ENCODE results near the gene TLR9.

DNA sequence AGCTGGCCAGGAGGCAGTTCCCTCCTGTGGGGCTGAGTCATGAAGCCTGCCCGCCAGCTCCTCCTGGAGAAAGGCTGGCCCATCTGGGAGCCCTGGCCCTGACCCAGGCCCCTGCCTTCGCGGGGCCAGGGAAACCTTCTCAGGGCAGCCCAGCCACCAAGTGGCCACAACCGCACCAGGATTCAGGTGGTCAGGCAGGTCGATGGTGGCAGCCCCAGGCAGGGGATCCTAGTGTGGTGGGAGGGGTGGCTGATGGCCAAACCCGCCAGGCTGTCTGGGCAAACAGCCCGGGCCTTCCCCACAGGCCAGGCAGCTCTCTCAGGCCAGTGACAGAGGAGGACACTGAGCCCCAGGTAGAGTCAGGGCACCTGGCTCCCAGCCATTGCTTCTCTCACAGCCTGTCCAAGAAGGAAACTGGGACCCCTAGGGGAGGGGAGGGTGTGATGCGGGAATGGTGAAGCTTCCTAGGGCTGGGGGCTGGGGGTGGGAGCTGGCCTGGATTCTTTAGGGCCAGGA, 12.3 kb upstream of the TLR9 start:
- TF ChIP-seq, protein P1, sequence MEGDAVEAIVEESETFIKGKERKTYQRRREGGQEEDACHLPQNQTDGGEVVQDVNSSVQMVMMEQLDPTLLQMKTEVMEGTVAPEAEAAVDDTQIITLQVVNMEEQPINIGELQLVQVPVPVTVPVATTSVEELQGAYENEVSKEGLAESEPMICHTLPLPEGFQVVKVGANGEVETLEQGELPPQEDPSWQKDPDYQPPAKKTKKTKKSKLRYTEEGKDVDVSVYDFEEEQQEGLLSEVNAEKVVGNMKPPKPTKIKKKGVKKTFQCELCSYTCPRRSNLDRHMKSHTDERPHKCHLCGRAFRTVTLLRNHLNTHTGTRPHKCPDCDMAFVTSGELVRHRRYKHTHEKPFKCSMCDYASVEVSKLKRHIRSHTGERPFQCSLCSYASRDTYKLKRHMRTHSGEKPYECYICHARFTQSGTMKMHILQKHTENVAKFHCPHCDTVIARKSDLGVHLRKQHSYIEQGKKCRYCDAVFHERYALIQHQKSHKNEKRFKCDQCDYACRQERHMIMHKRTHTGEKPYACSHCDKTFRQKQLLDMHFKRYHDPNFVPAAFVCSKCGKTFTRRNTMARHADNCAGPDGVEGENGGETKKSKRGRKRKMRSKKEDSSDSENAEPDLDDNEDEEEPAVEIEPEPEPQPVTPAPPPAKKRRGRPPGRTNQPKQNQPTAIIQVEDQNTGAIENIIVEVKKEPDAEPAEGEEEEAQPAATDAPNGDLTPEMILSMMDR (IDR thresholded peaks at IDR 0.05), result peak in 1 of 6 experiments; percentile 6
- TF ChIP-seq POLR2A (IDR thresholded peaks at IDR 0.05), result no peak
